ENCODE data around the gene EID2B. TPM values are rescaled to one million over a fixed set of nuclear protein-coding genes. Genes with fewer than 3 reads are reported as not detected.

EID2B gene
- polyA plus RNA-seq, 3 donors = 1.2 to 2.6 (median 2.4) TPM

- Histone ChIP-seq H3K79me2 (ENCODE audit: insufficient read depth, low read length) (no peaks in the 10 kb centered on the region), H2AFZ (ENCODE audit: insufficient read depth, low read depth, low read length, poor library complexity, severe bottlenecking) (no peak overlapping the region), H3K4me2 (replicated peaks; ENCODE audit: extremely low read depth, low read length, poor library complexity, severe bottlenecking) (no peak overlapping the region), H3K9ac (ENCODE audit: insufficient read depth, low read length, poor library complexity, severe bottlenecking) (no peak overlapping the region), H3K4me3 (replicated peaks in 1 of 3; ENCODE audit: low read depth in 2 of 3, low read length in 3 of 3) (no peak overlapping the region), H4K20me1 (ENCODE audit: insufficient read depth, low read length) (no peaks in the 10 kb centered on the region), H3K4me1 (ENCODE audit: control insufficient read depth in 1 of 2, insufficient read depth in 2 of 2, low read length in 2 of 2) (peaks cover 0 to 9% of the 10 kb centered on the region in 2 donors), H3K27ac (ENCODE audit: low read depth in 1 of 2, low read length in 2 of 2) (no peak overlapping the region), H3K27me3 (ENCODE audit: control insufficient read depth in 2 of 2, insufficient read depth in 2 of 2, low read length in 2 of 2) (no peaks in the 10 kb centered on the region), H3K9me3 (replicated peaks in 1 of 2; ENCODE audit: control insufficient read depth in 1 of 2, insufficient read depth in 1 of 2, low read length in 2 of 2) (no peaks in the 10 kb centered on the region), H3K36me3 (replicated peaks in 1 of 2; ENCODE audit: control insufficient read depth in 1 of 2, insufficient read depth in 2 of 2, low read length in 2 of 2) (no peaks in the 10 kb centered on the region)
- Mint-ChIP-seq H3K27me3 (ENCODE audit: low read depth in 3 of 3) (peaks cover 0 to 5% (median 3%) of the 10 kb centered on the region in 3 donors), H3K36me3 (peaks cover 3 to 6% of the 10 kb centered on the region in 2 donors), H3K4me1 (peaks cover 7% of the 10 kb centered on the region), H3K27ac (peak overlapping the region in 3 of 7 donors; percentile 34 to 56 (median 45)), H3K4me3 (no peak overlapping the region), H3K9me3 (peaks cover 0 to 2% (median 0%) of the 10 kb centered on the region in 7 donors)
- no CpG with 5 or more reads among the region's 3 CpGs for WGBS (ENCODE audit: insufficient coverage)
- TF ChIP-seq CTCF (IDR thresholded peaks at IDR 0.05) = no peak
- intact Hi-C loops (cut with micrococcal nuclease) = no loop called here
- no peak for DNase-seq
Measured at GRCh38 chr19:39525205-39525604, 7.4 kb downstream of the EID2B start.

GRCh38 chr19:39524495-39524894 lies 8.2 kb downstream of the EID2B start:
- Mint-ChIP-seq H3K9me3 (peaks cover 0 to 2% (median 0%) of the 10 kb centered on the region in 7 donors), H3K4me1 (peaks cover 7% of the 10 kb centered on the region), H3K27ac (peak overlapping the region in 5 of 7 donors; percentile 28 to 78 (median 52)), H3K27me3 (ENCODE audit: low read depth in 3 of 3) (peaks cover 0 to 7% (median 5%) of the 10 kb centered on the region in 3 donors), H3K36me3 (peaks cover 3 to 6% of the 10 kb centered on the region in 2 donors), H3K4me3 (no peak overlapping the region)
- Histone ChIP-seq H3K27me3 (ENCODE audit: control insufficient read depth in 2 of 2, insufficient read depth in 2 of 2, low read length in 2 of 2) (no peaks in the 10 kb centered on the region), H3K27ac (ENCODE audit: low read depth in 1 of 2, low read length in 2 of 2) (no peak overlapping the region), H3K4me3 (replicated peaks in 1 of 3; ENCODE audit: low read depth in 2 of 3, low read length in 3 of 3) (no peak overlapping the region), H3K79me2 (ENCODE audit: insufficient read depth, low read length) (no peaks in the 10 kb centered on the region), H3K36me3 (replicated peaks in 1 of 2; ENCODE audit: control insufficient read depth in 1 of 2, insufficient read depth in 2 of 2, low read length in 2 of 2) (no peaks in the 10 kb centered on the region), H4K20me1 (ENCODE audit: insufficient read depth, low read length) (no peaks in the 10 kb centered on the region), H3K4me1 (ENCODE audit: control insufficient read depth in 1 of 2, insufficient read depth in 2 of 2, low read length in 2 of 2) (peaks cover 0 to 9% of the 10 kb centered on the region in 2 donors), H3K9me3 (replicated peaks in 1 of 2; ENCODE audit: control insufficient read depth in 1 of 2, insufficient read depth in 1 of 2, low read length in 2 of 2) (no peaks in the 10 kb centered on the region), H3K4me2 (replicated peaks; ENCODE audit: extremely low read depth, low read length, poor library complexity, severe bottlenecking) (no peak overlapping the region), H3K9ac (ENCODE audit: insufficient read depth, low read length, poor library complexity, severe bottlenecking) (no peak overlapping the region), H2AFZ (ENCODE audit: insufficient read depth, low read depth, low read length, poor library complexity, severe bottlenecking) (no peak overlapping the region)
- 60% methylated on average over 3 of the region's 8 CpGs for WGBS (ENCODE audit: insufficient coverage)
- TF ChIP-seq CTCF (IDR thresholded peaks at IDR 0.05) = no peak
- intact Hi-C loops (cut with micrococcal nuclease) = no loop called here
- peak; percentile 67 to 87 (median 70) for DNase-seq

Data from CD14-positive monocyte (primary cell).